Measurements from ENCODE around the gene PRR5L. TPM values are rescaled to one million over a fixed set of nuclear protein-coding genes. Genes with fewer than 3 reads are reported as not detected.
A peak's percentile ranks its signal among the peaks of the same experiment; 100 is the strongest.

The PRR5L gene
- total and polyA plus RNA-seq, 8 donors, result 10.6 to 27.0 (median 17.4) TPM

- peak overlapping the region; percentile 72 to 74 for H3K27ac ChIP-seq
- H3K27me3 ChIP-seq, result peaks cover 4 to 48% of the 10 kb centered on the region in 2 donors
- peak overlapping the region; percentile 55 to 64 for H3K4me3 ChIP-seq
- TF ChIP-seq CTCF (IDR thresholded peaks at IDR 0.05), result no peak
- no peaks in the 10 kb centered on the region for H3K9me3 ChIP-seq
- no peaks in the 10 kb centered on the region for H3K36me3 ChIP-seq
- intact Hi-C loops (cut with DNase I), result no loop called here
- ATAC-seq, result peak; percentile 32
- peak in 3 of 4 donors; percentile 38 to 86 (median 63) for DNase-seq
- H3K4me1 ChIP-seq, result peaks cover 4 to 51% of the 10 kb centered on the region in 2 donors
These were observed 80.2 kb downstream of the PRR5L start for GRCh38 chr11:36376009-36376887.

DNA sequence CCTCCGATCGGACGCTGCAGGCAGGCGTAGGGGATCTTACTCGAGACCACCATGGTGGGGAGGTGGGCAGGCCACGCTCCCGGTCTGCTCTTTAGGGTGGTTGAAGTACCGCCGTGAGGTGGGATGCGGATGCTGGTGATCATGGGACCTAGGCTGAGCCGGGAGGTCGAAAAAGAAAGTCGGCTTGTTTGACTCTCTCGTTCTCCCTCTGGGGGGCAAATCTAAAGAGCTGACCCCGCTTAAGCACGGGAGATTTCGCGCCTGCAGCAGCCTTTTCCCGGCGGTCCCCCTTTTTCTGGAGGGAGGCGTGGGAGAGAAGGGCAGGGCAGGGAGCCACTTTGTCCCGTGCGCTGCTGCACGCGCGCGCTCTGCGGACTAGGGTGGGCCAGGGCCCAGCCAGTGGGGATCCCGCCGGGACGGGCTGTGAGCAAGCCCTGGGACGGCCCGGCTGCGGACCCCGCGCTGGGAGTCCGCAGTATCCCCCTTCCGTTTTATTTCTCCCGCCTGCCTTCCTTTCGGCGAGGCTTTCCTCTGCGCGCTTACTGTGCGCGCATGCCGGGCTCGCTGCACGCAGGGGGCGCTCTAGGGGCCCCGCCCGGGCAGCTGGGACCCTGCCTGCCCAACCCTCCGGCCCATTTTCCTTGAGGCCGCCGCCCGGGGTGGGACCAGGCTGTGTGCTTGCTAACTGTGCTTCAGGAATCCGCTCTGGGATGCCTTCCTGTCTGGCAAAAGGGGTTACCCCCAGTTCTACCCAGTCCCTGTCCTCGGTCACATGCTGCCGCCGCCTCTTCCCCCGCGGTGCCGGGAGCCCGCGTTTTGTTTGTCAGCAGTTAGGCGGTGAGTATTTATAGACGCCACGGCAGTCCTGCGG lies 81.0 kb downstream of the PRR5L start:
- ATAC-seq (peak; percentile 79), DNase-seq (peak; percentile 46 to 86 (median 60))
- Histone ChIP-seq H3K27me3 (peaks cover 4 to 48% of the 10 kb centered on the region in 2 donors), H3K9me3 (no peaks in the 10 kb centered on the region), H3K4me3 (peak overlapping the region; percentile 55 to 64), H3K4me1 (peaks cover 4 to 51% of the 10 kb centered on the region in 2 donors), H3K27ac (peak overlapping the region; percentile 72 to 74), H3K36me3 (no peaks in the 10 kb centered on the region)
- intact Hi-C loops (cut with DNase I), result no loop called here
- peak; percentile 48 to 60 for TF ChIP-seq CTCF (IDR thresholded peaks at IDR 0.05)

DNA sequence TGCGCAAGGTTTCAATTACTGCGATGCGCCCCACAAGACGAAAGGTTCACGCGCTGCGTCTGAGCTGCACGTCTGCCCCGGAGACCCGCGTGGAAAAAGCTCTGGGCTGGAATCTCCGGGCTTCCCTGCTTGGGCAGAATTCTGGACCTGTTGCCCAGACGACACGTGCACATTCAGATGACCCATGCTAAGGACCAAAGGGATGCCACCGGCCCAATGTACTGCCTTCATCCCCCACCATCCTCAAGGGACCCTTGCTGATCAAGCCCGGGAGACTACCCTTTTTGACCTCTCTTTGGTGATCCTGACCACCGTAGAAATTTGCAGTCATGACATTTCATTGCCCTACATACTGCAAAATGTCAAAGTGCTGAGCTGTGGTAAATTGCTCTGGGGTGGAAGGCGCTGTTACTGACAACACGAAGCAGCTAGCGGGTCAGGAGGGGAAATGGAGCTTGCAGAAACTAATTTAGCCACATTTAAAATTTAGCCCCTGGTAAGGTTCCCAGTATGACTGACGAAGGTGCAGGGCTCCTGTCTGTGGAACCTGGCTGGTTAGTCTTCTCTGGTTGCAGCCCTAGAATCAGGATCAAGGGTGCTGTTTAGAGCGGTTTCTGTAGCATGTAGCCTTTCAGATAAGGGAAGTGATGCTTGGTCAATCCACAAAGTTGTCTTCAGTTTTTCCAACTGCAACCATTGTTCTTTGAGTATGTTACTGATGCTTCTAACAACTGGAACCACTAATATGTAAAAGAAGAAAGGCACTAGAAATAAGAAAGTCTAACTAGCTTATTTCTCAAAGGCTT lies 81.9 kb downstream of the PRR5L start:
- intact Hi-C loops (cut with DNase I), result no loop called here
- Histone ChIP-seq H3K36me3 (no peaks in the 10 kb centered on the region), H3K4me3 (peak overlapping the region; percentile 55 to 64), H3K9me3 (no peaks in the 10 kb centered on the region), H3K4me1 (peaks cover 2 to 51% of the 10 kb centered on the region in 2 donors), H3K27ac (peak overlapping the region; percentile 72 to 74), H3K27me3 (peaks cover 4 to 48% of the 10 kb centered on the region in 2 donors)
- DNase-seq, result no peak
- TF ChIP-seq CTCF (IDR thresholded peaks at IDR 0.05), result no peak
- peak; percentile 15 for ATAC-seq

GRCh38 chr11:36379653-36380052 lies 83.6 kb downstream of the PRR5L start:
- DNase-seq (no peak), ATAC-seq (no peak)
- no peak for TF ChIP-seq CTCF (IDR thresholded peaks at IDR 0.05)
- Histone ChIP-seq H3K36me3 (no peaks in the 10 kb centered on the region), H3K27me3 (peaks cover 4 to 42% of the 10 kb centered on the region in 2 donors), H3K4me1 (peaks cover 0 to 51% of the 10 kb centered on the region in 2 donors), H3K4me3 (no peak overlapping the region), H3K27ac (no peak overlapping the region), H3K9me3 (no peaks in the 10 kb centered on the region)
- intact Hi-C loops (cut with DNase I), result no loop called here
